ENCODE data around the gene LTBP1. TPM values are rescaled to one million over a fixed set of nuclear protein-coding genes. Genes with fewer than 3 reads are reported as not detected.

Gene LTBP1
- total and polyA plus RNA-seq, 10 of the 15 experiments (the other 5 are each of a cell fraction or from before 2014, with no cell fraction given), result 0.01 to 0.28 (median 0.12) TPM; not detected in 2

DNA sequence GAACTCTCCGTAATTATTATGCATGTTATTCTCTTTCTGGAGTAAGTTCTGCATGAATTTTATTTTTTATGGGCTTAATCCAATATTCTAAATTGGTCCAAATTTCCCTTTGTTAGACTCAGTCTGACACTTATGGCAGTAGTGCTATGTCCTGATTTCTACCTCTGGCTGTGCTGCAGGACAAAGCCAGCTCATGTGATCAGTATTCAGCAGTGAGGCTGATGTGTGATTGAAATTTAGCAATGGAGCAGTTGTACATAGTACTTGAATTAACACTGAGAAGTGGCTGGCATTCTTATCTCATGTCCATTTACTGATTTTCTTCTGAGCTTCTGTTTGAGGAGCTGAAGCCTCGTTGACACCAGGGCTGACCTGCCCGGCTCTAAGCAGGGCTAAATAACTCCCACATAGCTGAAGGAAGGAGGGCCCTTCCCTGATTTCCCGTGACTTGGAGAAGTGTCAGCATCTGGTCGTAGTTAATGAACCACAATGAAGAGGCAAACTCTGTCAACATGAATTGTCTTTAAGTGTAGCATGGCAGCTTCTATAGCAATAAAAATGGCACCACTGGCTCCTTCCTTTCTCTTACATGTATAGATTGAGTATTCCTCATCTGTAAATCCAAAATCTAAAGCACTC lies 370.7 kb downstream of the LTBP1 start:
- H4K20me1 ChIP-seq (ENCODE audit: control insufficient read depth, insufficient read depth), result no peaks in the 10 kb centered on the region
- in situ Hi-C loops (cut with MboI), result no loop called here
- FAIRE-seq, result no peak
- ChIA-PET RAD21 (ENCODE audit: unreplicated experiment) (no interaction called here), CTCF (interaction anchor here (0.6 kb wide), 1 partner anchor 75 kb away, joined by 3 read pairs; no protein-coding TSS in a partner anchor), SMC1A (ENCODE audit: uncharacterized antibody, unreplicated experiment) (no interaction called here), POLR2A (interaction anchor here (0.5 kb wide), 1 partner anchor 408 kb away, joined by 6 read pairs; no protein-coding TSS in a partner anchor)
- no peak overlapping the region for H3K27ac ChIP-seq (ENCODE audit: control insufficient read depth, insufficient read depth)
- H3K9ac ChIP-seq (ENCODE audit: control insufficient read depth, insufficient read depth, low read length), result no peak overlapping the region
- intact Hi-C loops (cut with micrococcal nuclease; ENCODE audit: unreplicated experiment), result no loop called here
- H3K27me3 ChIP-seq (replicated peaks in 1 of 2; ENCODE audit: control insufficient read depth in 2 of 2, insufficient read depth in 2 of 2, low read length in 1 of 2), result peaks cover 2 to 3% of the 10 kb centered on the region in 2 experiments; a peak in 1 of 4 replicates
- H3K36me3 ChIP-seq (ENCODE audit: control insufficient read depth in 2 of 2, insufficient read depth in 2 of 2, low read length in 1 of 2), result no peaks in the 10 kb centered on the region
- H3K4me2 ChIP-seq (ENCODE audit: control insufficient read depth, insufficient read depth), result no peak overlapping the region
- H2AFZ ChIP-seq (ENCODE audit: control insufficient read depth, low read depth, low read length), result no peak overlapping the region
- H3K9me3 ChIP-seq (replicated peaks; ENCODE audit: control insufficient read depth, insufficient read depth, low read length), result no peaks in the 10 kb centered on the region
- 39% methylated on average over 5 of the region's 5 CpGs for WGBS (ENCODE audit: insufficient coverage, insufficient replicate concordance, low lambda C conversion rate, missing lambda C conversion rate)
- BruUV-seq (replicated peaks), result no TSS peak
- ATAC-seq, result no peak
- no peak overlapping the region for H3K4me3 ChIP-seq
- DNase-seq (ENCODE audit: low read depth, low spot score), result no peak
- peaks cover 5% of the 10 kb centered on the region for H3K4me1 ChIP-seq (ENCODE audit: control insufficient read depth, insufficient read depth, low read length)
- no peaks in the 10 kb centered on the region for H3K79me2 ChIP-seq (ENCODE audit: control insufficient read depth, insufficient read depth, low read length)
- no peak for TF ChIP-seq SUZ12 (IDR thresholded peaks at IDR 0.05; ENCODE audit: unreplicated experiment)
- TF ChIP-seq, protein P1, sequence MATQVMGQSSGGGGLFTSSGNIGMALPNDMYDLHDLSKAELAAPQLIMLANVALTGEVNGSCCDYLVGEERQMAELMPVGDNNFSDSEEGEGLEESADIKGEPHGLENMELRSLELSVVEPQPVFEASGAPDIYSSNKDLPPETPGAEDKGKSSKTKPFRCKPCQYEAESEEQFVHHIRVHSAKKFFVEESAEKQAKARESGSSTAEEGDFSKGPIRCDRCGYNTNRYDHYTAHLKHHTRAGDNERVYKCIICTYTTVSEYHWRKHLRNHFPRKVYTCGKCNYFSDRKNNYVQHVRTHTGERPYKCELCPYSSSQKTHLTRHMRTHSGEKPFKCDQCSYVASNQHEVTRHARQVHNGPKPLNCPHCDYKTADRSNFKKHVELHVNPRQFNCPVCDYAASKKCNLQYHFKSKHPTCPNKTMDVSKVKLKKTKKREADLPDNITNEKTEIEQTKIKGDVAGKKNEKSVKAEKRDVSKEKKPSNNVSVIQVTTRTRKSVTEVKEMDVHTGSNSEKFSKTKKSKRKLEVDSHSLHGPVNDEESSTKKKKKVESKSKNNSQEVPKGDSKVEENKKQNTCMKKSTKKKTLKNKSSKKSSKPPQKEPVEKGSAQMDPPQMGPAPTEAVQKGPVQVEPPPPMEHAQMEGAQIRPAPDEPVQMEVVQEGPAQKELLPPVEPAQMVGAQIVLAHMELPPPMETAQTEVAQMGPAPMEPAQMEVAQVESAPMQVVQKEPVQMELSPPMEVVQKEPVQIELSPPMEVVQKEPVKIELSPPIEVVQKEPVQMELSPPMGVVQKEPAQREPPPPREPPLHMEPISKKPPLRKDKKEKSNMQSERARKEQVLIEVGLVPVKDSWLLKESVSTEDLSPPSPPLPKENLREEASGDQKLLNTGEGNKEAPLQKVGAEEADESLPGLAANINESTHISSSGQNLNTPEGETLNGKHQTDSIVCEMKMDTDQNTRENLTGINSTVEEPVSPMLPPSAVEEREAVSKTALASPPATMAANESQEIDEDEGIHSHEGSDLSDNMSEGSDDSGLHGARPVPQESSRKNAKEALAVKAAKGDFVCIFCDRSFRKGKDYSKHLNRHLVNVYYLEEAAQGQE (IDR thresholded peaks at IDR 0.05; ENCODE audit: low read depth, low read length), result no peak
- no peak for TF ChIP-seq HDAC6 (IDR thresholded peaks at IDR 0.05; ENCODE audit: unreplicated experiment)
- TF ChIP-seq MEF2B (IDR thresholded peaks at IDR 0.05; ENCODE audit: partially characterized antibody, poor library complexity, severe bottlenecking), result no peak
- no peak for TF ChIP-seq RFX5 (IDR thresholded peaks at IDR 0.05; ENCODE audit: low read depth, low read length)
- TF ChIP-seq ZNF622 (IDR thresholded peaks at IDR 0.05), result no peak
- TF ChIP-seq BACH1 (IDR thresholded peaks at IDR 0.05; ENCODE audit: borderline replicate concordance), result no peak
- no peak for TF ChIP-seq NFIC (IDR thresholded peaks at IDR 0.05; ENCODE audit: low read depth, low read length)
- no peak for TF ChIP-seq ZNF24 (IDR thresholded peaks at IDR 0.05)
- no peak for TF ChIP-seq TCF12 (IDR thresholded peaks at IDR 0.05; ENCODE audit: low read depth, low read length)
- TF ChIP-seq ZNF207 (IDR thresholded peaks at IDR 0.05; ENCODE audit: borderline replicate concordance), result no peak
- TF ChIP-seq SRF (IDR thresholded peaks at IDR 0.05; ENCODE audit: low read depth in 2 of 2, low read length in 2 of 2), result no peak
- no peak for TF ChIP-seq SREBF1 (IDR thresholded peaks at IDR 0.05; ENCODE audit: low read length)
- no peak for TF ChIP-seq EGR1 (IDR thresholded peaks at IDR 0.05; ENCODE audit: borderline replicate concordance in 1 of 2, low read depth in 2 of 2, low read length in 2 of 2)
- no peak for TF ChIP-seq CHD1 (IDR thresholded peaks at IDR 0.05; ENCODE audit: low read depth, low read length)

All from GM12878 (cell line).